ENCODE data around the gene CATSPERZ. TPM values are rescaled to one million over a fixed set of nuclear protein-coding genes. Genes with fewer than 3 reads are reported as not detected.
"Not testable (repeated sequence)": the region's sequence is repeated elsewhere in the genome, so short reads cannot be mapped to it uniquely, and the experiment has no call there.

Gene CATSPERZ
- total RNA-seq, 1 donor from 2014 or later: 0.26 TPM

GRCh38 chr11:64323373-64323772 lies 23.2 kb downstream of the CATSPERZ start:
- no peak overlapping the region for H3K4me3 ChIP-seq (ENCODE audit: low read depth, low read length)
- H3K36me3 ChIP-seq (ENCODE audit: control insufficient read depth, insufficient read depth, low read length): peaks cover 16% of the 10 kb centered on the region
- no peaks in the 10 kb centered on the region for H3K27me3 ChIP-seq (ENCODE audit: control insufficient read depth, insufficient read depth, low read length)
- FAIRE-seq (no peak), DNase-seq (ENCODE audit: low read depth) (no peak)
- no peak for TF ChIP-seq CTCF (IDR thresholded peaks at IDR 0.05; ENCODE audit: insufficient read depth, low read length, severe bottlenecking)

GRCh38 chr11:64323984-64324383 lies 23.8 kb downstream of the CATSPERZ start:
- FAIRE-seq; H3K27me3 ChIP-seq (ENCODE audit: control insufficient read depth, insufficient read depth, low read length); DNase-seq (ENCODE audit: low read depth); H3K4me3 ChIP-seq (ENCODE audit: low read depth, low read length): not testable (repeated sequence)
- H3K36me3 ChIP-seq (ENCODE audit: control insufficient read depth, insufficient read depth, low read length): peaks cover 16% of the 10 kb centered on the region

- no peak for TF ChIP-seq CTCF (IDR thresholded peaks at IDR 0.05; ENCODE audit: insufficient read depth, low read length, severe bottlenecking)
- FAIRE-seq: no peak
Measured at GRCh38 chr11:64324692-64325469, 24.7 kb downstream of the CATSPERZ start.

GRCh38 chr11:64327375-64327774 lies 27.2 kb downstream of the CATSPERZ start:
- FAIRE-seq (no peak), DNase-seq (ENCODE audit: low read depth) (no peak)
- no peaks in the 10 kb centered on the region for H3K27me3 ChIP-seq (ENCODE audit: control insufficient read depth, insufficient read depth, low read length)
- H3K4me3 ChIP-seq (ENCODE audit: low read depth, low read length): no peak overlapping the region
- peaks cover 4% of the 10 kb centered on the region for H3K36me3 ChIP-seq (ENCODE audit: control insufficient read depth, insufficient read depth, low read length)
- TF ChIP-seq CTCF (IDR thresholded peaks at IDR 0.05; ENCODE audit: insufficient read depth, low read length, severe bottlenecking): no peak

More at GRCh38 chr11:64324692-64325469, 24.7 kb downstream of the CATSPERZ start:
- peak; percentile 97 for DNase-seq (ENCODE audit: low read depth)
- H3K4me3 ChIP-seq (ENCODE audit: low read depth, low read length): no peak overlapping the region
- H3K27me3 ChIP-seq (ENCODE audit: control insufficient read depth, insufficient read depth, low read length): no peaks in the 10 kb centered on the region
- H3K36me3 ChIP-seq (ENCODE audit: control insufficient read depth, insufficient read depth, low read length): peaks cover 12% of the 10 kb centered on the region

- Histone ChIP-seq H3K27me3 (ENCODE audit: control insufficient read depth, insufficient read depth, low read length) (no peaks in the 10 kb centered on the region), H3K36me3 (ENCODE audit: control insufficient read depth, insufficient read depth, low read length) (no peaks in the 10 kb centered on the region), H3K4me3 (ENCODE audit: low read depth, low read length) (no peak overlapping the region)
- no peak for DNase-seq (ENCODE audit: low read depth)
- FAIRE-seq: no peak
- no peak for TF ChIP-seq CTCF (IDR thresholded peaks at IDR 0.05; ENCODE audit: insufficient read depth, low read length, severe bottlenecking)
Measured at GRCh38 chr11:64327993-64328392, 27.8 kb downstream of the CATSPERZ start.

GRCh38 chr11:64330888-64331287 lies 30.7 kb downstream of the CATSPERZ start:
- Histone ChIP-seq H3K36me3 (ENCODE audit: control insufficient read depth, insufficient read depth, low read length) (no peaks in the 10 kb centered on the region), H3K27me3 (ENCODE audit: control insufficient read depth, insufficient read depth, low read length) (no peaks in the 10 kb centered on the region), H3K4me3 (ENCODE audit: low read depth, low read length) (no peak overlapping the region)
- DNase-seq (ENCODE audit: low read depth) (no peak), FAIRE-seq (no peak)
- no peak for TF ChIP-seq CTCF (IDR thresholded peaks at IDR 0.05; ENCODE audit: insufficient read depth, low read length, severe bottlenecking)

All from bronchial epithelial cell (primary cell).